Measurements from ENCODE around the gene IKZF4. TPM values are rescaled to one million over a fixed set of nuclear protein-coding genes. Genes with fewer than 3 reads are reported as not detected.
"Not testable (repeated sequence)": the region's sequence is repeated elsewhere in the genome, so short reads cannot be mapped to it uniquely, and the experiment has no call there.

IKZF4 gene
- total RNA-seq, 1 donor from 2014 or later, result 4.3 TPM

GRCh38 chr12:56040963-56041551 is 20.2 kb downstream of the IKZF4 start:
- peak; percentile 1 for ATAC-seq

DNA sequence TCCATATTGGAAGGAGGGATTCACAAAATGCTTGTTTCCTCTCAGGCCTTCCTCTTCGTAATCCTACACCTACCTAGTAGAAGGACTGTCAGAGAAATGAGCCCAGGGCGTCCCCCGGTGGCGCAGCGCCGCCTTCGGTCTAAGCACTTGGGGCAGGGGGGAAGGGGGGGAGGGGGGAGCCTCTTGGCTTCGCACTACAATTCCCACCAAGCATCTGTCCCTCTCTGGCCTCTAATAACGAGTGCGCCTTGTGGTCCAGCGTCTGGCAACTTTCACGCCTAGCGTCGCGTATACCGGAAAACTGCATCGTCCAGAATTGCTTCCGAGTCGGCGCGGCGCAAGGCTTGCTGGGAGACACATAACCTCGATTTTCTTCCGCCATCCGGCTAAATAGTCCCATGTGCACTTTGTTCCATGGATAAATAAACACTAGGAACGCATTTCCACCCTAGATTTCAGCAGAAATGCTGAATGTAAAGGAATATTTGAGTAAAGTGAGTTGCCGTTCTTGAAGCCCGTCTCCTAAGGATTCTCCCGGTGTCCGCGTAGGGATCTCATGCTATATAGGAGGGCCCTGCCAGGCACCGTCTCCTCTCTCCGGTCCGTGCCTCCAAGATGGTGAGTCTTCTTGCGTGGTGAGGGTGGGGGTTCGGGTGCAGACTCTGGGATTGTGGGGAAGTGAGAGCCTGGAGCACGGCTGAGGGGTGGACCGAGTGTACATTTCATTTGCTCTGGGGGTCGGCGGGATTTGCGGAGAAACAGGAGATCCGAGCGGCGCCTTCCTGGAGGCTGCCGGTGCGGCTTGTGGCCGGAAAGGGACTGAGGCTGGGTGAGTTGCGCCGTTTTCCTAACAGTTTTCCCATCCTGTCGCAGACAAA is 20.9 kb downstream of the IKZF4 start, which contains the start of gene RPS26:
RPS26 (plus strand) TSS at position 367 of the 878 bp plus-strand sequence; CDS start at position 616, 249 bp downstream.
- ATAC-seq, result peak; percentile 95

DNA sequence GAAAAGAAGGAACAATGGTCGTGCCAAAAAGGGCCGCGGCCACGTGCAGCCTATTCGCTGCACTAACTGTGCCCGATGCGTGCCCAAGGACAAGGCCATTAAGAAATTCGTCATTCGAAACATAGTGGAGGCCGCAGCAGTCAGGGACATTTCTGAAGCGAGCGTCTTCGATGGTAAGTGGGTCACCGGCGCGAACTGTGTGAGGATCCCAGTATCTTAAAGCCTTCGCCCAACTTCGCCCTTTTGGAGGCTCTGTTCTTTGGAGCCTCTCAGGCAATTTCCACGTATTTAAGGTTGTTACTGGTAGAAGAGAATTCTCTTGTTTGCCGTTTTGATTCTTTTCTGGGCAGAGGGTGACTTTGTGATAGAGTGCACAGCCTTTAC is 21.6 kb downstream of the IKZF4 start:
- not testable (repeated sequence) for ATAC-seq

- ATAC-seq, result no peak
These were observed 22.0 kb downstream of the IKZF4 start for GRCh38 chr12:56042843-56043242.

DNA sequence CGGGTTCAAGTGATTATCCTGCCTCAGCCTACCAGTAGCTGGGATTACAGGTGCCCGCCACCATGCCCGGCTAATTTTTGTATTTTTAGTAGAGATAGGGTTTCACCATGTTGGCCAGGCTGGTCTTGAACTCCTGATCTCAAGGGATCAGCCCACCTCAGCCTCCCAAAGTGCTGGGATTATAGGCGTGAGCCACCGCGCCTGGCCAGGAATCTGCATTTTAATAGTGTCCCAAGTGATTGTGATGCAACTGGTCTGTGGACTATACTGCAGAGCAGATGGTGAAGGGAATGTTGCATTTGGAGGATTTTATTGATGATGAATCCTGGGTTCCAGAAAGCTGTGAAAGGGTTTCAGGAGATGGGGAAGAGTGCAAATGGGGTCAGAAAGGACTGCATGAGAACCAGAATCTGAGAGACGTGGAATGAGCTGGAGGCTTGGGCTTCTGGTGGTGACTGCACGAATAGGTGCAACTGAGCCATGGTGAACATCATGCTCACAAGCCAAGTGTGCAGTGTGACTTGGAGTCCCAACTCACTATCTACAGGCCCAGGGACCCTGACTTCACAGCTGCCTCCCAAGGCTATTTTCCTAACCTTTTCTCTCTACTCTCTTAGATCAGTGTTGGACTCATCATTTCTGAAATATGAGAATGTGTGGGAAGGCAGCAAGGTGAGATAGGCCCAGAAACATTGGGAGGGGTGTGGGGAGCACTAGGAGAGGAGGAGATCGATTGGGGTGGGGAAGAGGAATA is 25.4 kb downstream of the IKZF4 start:
- ATAC-seq, result no peak

DNA sequence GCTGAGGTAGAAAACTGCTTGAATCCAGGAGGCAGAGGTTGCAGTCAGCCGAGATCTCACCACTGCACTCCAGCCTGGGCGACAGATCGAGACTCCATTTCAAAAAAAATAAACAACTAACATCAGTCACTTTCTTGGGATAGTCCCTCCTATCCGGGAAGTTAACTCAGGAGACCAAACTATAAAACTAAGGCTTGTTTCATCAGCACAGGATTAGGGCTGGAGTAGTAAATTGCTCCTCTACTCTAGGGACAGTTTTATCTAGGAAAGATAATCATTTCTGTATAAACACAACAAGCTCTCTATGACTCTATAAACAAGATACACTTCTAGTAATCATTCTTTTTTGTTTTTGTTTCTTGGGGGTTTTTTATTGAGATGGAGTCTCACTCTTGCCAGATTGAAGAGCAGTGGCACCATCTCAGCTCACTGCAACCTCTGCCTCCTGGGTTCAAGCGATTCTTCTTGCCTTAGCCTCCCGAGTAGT is 32.6 kb downstream of the IKZF4 start:
- ATAC-seq, result no peak

DNA sequence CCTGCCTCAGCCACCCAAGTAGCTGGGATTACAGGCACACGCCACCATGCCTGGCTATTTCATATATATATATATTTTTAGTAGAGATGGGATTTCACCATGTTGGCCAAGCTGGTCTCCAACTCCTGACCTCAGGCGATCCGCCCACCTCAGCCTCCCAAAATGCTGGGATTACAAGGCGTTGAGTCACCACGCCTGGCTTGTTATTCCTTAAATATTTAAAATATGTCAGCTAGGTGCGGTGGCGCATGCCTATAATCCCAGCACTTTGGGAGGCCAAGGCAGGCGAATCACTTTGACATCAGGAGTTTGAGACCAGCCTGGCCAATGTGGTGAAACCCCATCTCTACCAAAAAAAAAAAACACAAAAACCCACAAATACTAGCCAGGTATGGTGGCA is 39.1 kb downstream of the IKZF4 start:
- not testable (repeated sequence) for ATAC-seq

DNA sequence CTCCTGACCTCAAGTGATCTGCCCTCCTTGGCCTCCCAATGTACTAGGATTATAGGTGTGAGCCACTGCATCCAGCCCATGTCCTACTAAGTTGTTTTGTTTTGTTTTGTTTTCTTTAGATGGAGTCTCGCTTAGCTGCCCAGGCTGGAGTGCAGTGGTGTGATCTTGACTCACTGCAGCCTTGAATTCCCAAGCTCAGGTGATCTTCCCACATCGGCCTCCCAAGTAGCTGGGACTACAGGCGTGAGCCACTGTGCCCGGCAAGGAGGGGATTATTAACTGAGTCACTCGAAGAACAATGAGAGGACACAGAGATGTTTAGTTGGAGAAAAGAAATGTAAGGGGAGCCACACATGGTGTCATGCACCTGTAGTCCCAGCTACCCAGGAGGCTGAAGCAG is 41.1 kb downstream of the IKZF4 start:
- ATAC-seq, result no peak

- no peak for ATAC-seq
These were observed 42.2 kb downstream of the IKZF4 start for GRCh38 chr12:56062996-56063395.

GRCh38 chr12:56071648-56072047 is 50.8 kb downstream of the IKZF4 start:
- ATAC-seq, result no peak

- ATAC-seq, result no peak
These were observed 53.6 kb downstream of the IKZF4 start for GRCh38 chr12:56074396-56074795.

GRCh38 chr12:56077966-56078365 is 57.1 kb downstream of the IKZF4 start:
- not testable (repeated sequence) for ATAC-seq

GRCh38 chr12:56078427-56078826 is 57.6 kb downstream of the IKZF4 start:
- ATAC-seq, result no peak

DNA sequence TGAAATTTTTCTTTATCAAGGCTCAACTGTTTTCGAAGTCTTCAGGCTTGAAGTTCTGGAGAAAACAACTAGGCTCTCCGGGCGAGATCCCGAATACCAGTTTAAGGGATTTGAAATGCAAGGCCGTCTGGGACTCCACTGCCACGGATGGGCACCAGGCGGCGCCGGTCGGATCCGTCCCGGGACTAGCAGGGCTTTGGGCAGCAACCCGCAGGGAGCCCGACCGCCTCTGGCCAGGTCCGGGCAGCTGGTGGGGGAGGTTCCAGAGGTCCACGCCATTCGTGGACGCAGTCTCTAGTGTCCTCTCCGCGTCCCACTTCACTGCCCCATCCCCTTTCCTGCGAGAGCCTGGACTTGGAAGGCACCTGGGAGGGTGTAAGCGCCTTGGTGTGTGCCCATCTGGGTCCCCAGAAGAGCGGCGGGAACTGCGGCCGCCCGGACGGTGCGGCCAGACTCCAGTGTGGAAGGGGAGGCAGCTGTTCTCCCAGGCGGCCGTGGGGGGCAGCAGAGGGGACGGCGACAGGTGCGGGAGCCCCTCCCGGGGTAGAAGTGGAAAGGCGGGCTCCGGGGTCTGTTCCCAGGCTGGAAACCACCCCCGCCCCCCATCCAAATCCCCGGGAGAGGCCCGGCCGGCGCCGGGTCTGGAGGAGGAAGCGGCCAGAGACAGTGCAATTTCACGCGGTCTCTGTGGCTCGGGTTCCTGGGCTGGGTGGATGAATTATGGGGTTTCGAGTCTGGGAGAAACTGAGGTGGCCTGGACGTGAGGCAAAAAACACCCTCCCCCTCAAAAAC is 58.3 kb downstream of the IKZF4 start:
- ATAC-seq, result peak; percentile 72

GRCh38 chr12:56079723-56080555 is 59.1 kb downstream of the IKZF4 start, which contains the start of gene ERBB3:
Gene ERBB3 (plus strand): TSS chr12:56080165. CDS start chr12:56080301, 136 bp downstream.
- ATAC-seq, result peak; percentile 94

DNA sequence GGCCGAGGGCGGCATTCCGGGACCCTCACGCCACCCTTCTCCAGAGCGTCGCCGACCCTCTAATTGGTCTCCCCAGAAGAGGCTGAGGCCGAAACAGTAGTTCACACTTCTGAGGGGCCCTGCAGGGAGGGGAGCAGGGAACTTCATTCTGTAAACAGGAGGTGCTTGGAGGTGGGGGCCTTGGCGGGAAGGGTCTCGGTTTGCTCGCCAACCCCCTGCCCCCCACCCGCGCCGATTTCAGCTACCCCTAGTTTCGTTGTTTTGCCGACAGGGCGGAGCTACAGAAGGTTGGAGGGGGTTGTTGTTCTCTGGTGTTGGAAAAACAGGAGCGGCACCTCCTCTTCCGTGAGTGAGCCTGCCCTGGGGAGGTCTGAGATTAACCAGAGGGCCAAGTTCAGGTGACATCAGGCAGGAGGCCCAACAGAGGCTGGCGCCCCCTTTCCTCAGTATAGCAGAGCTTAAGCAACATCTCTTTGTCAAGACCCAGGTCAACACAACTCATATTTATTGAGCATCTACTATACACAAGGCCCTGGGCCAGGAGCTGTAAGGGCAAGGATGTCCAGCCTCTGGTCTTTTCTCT is 59.8 kb downstream of the IKZF4 start:
- peak; percentile 56 for ATAC-seq

DNA sequence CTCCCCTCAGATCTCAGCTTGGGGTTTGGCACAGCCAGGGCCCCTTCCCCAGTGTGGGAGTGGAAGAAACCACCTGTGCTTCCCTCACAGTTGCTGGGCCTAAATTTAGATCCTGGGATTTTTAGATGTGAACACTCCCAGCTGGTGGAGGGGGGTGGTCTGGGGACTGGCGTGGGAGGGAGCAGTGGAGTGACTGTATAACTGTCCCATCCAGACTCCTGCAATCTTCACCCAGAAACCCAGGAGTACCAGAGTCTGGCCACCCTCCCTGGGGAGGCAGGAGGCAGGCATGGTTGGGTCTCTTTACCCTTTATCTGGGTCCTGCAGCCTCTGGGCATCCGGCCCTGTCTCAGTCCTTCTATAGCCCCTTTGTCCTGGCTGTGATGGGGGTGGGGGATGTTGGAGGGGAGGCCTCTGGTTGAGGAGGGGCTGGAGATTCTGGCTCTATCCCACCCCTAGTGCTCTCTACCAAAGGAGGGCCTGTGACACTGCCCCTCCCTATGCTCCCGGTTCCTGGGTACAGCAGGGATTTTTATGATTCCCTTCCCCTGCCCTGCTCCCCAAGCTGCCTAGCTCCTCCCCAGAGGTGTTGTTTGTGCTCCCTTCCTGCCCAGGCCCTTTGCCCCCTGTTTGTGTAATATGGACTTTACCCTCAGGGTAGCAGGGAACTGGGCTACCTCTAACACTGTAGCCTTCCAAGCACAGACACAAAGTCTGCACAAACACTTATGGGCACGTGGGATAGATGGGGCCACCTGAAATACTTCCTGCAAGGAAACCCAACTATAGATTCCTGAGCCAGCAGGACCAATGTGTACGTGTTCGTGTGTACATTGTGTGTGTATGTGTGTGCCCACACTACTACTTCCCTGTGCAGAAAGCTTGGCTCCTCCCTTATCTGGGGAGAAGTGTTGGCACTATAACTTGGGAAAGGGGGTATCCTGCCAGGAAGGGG is 60.8 kb downstream of the IKZF4 start:
- no peak for ATAC-seq

- ATAC-seq, result no peak
These were observed 61.5 kb downstream of the IKZF4 start for GRCh38 chr12:56082382-56082781.

DNA sequence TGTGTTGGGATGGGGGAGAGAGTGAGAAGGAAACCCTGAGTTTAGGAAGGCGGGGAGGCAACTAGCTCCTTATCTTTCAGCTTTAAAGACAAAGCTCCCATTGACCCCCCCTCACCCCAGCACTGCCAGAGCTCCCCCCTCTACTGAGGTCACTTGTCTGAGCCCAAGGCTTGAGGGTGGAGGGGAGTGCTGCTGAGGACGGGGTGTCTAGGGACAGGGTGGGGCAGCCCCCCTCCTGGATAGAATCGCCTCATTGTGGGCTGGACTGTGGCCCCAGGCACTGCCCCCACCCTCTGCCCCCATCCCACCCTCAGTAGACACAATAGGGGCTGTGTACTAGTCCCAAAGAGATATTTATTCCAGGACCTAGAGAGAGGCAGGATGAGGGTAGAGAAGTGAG is 62.1 kb downstream of the IKZF4 start:
- no peak for ATAC-seq
